ENCODE results near the gene NXPH1. TPM values are rescaled to one million over a fixed set of nuclear protein-coding genes. Genes with fewer than 3 reads are reported as not detected.

Gene NXPH1
- total and polyA plus RNA-seq, 4 experiments from 2014 or later, result not detected

DNA sequence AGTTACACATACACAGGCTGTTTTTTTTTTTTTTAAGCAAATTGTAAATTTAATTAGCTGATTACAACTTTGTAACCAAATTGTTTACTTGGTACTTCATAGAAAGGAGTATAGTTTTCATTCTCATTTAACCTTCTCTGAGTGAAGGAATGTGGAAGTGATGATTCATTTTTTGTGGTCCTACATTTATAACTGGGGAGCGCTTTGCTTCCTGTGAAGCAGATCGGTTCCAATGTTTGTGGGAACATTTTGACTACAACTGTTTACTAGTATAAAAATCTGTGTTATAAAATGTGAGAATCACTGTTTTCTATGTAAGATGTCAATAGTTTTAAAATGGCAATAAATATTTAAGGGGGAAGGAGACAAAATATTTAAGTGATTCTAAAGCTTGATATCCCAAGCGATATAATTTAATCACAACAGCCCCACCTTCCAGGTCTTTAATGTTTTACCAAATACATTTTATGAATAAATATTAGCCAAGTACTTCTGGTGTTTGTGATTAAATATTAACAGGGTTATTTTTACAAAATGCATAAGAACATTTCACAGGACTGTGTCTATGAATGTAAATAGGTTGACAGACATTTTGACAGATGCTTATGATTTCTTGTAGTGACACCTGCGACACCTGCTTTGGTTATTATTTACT, 57.1 kb downstream of the NXPH1 start:
- Mint-ChIP-seq H3K27ac (no peak overlapping the region), H3K4me3 (no peak overlapping the region), H3K4me1 (no peaks in the 10 kb centered on the region), H3K27me3 (no peaks in the 10 kb centered on the region), H3K36me3 (no peaks in the 10 kb centered on the region), H3K9me3 (peaks cover 0 to 3% (median under 1%) of the 10 kb centered on the region in 8 donors)
- no peak for DNase-seq
- ChIA-PET POLR2A (ENCODE audit: partially characterized antibody) (no interaction called here), CTCF (ENCODE audit: partially characterized antibody) (no interaction called here)
- no peaks in the 10 kb centered on the region for H3K9me3 ChIP-seq (ENCODE audit: control insufficient read depth in 1 of 2, low read length in 2 of 2)
- no peak overlapping the region for H3K27ac ChIP-seq (ENCODE audit: low read depth, low read length)
- no peaks in the 10 kb centered on the region for H3K4me1 ChIP-seq (ENCODE audit: insufficient read depth, low read length)
- no peaks in the 10 kb centered on the region for H3K27me3 ChIP-seq (ENCODE audit: insufficient read depth, low read length)
- H3K4me3 ChIP-seq (ENCODE audit: low read length in 2 of 2), result no peak overlapping the region
- no peaks in the 10 kb centered on the region for H3K36me3 ChIP-seq (ENCODE audit: insufficient read depth, low read length)
- intact Hi-C loops (cut with micrococcal nuclease), result no loop called here

DNA sequence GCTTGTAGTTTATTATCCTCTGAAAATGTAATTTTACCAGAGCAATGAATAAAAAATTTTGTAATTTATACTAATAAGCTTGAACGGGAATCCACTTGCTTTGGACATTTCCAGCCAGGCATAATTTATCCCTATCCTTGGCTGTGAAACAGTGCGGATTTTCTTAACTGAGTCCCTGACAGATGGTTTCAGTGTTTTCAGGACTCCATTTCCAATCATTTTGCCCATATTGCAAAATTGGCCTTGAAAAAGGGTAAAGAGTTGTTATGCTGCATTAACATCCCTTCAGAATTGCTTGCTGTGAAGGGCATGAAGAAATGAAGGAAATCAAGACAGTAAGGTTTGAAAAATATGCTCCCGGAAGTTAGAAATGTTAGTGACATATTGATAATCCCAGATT, 57.7 kb downstream of the NXPH1 start:
- POLR2A ChIA-PET (ENCODE audit: partially characterized antibody), result no interaction called here
- Histone ChIP-seq H3K4me1 (ENCODE audit: insufficient read depth, low read length) (no peaks in the 10 kb centered on the region), H3K36me3 (ENCODE audit: insufficient read depth, low read length) (no peaks in the 10 kb centered on the region), H3K4me3 (ENCODE audit: low read length in 2 of 2) (no peak overlapping the region), H3K27me3 (ENCODE audit: insufficient read depth, low read length) (no peaks in the 10 kb centered on the region), H3K27ac (ENCODE audit: low read depth, low read length) (no peak overlapping the region), H3K9me3 (ENCODE audit: control insufficient read depth in 1 of 2, low read length in 2 of 2) (no peaks in the 10 kb centered on the region)
- no peaks in the 10 kb centered on the region for H3K36me3 Mint-ChIP-seq
- H3K4me1 Mint-ChIP-seq, result no peaks in the 10 kb centered on the region
- H3K9me3 Mint-ChIP-seq, result peaks cover 0 to 5% (median under 1%) of the 10 kb centered on the region in 8 donors
- H3K27me3 Mint-ChIP-seq, result no peaks in the 10 kb centered on the region
- DNase-seq, result no peak
- CTCF ChIA-PET (ENCODE audit: partially characterized antibody), result no interaction called here
- H3K4me3 Mint-ChIP-seq, result no peak overlapping the region
- intact Hi-C loops (cut with micrococcal nuclease), result no loop called here
- no peak overlapping the region for H3K27ac Mint-ChIP-seq

DNA sequence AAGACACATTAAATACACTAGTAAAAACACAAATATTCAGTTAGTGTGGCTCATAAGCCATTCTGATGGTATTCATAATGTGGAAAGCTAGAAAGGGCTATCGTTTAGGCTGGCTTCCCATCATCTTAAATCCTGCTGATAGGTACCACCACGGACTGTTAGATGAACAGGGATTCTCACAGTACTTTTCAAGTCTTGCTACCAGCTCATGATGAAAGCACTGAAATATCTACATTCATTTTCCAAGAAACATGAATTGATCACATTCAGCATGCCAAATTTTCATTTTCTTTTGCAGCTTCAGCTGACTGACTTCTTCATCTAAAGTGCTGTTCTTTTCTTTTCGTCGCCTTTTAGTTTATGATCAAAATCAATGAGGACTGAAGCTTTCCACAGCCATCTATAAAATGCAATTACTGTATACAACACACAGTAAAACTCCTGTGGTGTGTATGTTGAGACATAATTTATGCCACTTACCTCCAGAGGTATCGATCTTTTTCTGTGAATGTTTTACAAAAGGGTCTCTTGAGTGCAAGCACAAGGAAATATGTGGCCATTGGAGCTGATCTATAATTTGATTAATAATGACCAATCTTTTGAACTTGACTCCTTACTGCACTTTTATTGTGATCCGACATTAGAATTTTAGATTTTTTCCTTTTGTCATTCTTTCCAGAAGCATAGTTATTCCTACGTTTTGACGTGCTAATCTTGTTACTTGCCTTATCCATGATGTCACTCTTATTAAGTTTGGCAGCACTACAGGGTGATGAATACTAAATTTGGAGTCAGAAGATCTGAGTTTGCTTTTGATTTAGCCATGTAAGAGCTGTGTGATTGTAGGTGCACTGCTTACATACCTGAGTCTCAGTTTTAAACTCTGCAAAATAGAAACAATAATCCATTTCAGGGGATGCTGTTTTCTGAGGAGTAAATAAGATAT, 58.4 kb downstream of the NXPH1 start:
- Mint-ChIP-seq H3K4me1 (no peaks in the 10 kb centered on the region), H3K27ac (no peak overlapping the region), H3K9me3 (peaks cover 0 to 5% (median 0%) of the 10 kb centered on the region in 8 donors), H3K4me3 (no peak overlapping the region), H3K36me3 (no peaks in the 10 kb centered on the region), H3K27me3 (no peaks in the 10 kb centered on the region)
- Histone ChIP-seq H3K9me3 (ENCODE audit: control insufficient read depth in 1 of 2, low read length in 2 of 2) (no peaks in the 10 kb centered on the region), H3K27ac (ENCODE audit: low read depth, low read length) (no peak overlapping the region), H3K4me3 (ENCODE audit: low read length in 2 of 2) (no peak overlapping the region), H3K36me3 (ENCODE audit: insufficient read depth, low read length) (no peaks in the 10 kb centered on the region), H3K27me3 (ENCODE audit: insufficient read depth, low read length) (no peaks in the 10 kb centered on the region), H3K4me1 (ENCODE audit: insufficient read depth, low read length) (no peaks in the 10 kb centered on the region)
- ChIA-PET POLR2A (ENCODE audit: partially characterized antibody) (no interaction called here), CTCF (ENCODE audit: partially characterized antibody) (no interaction called here)
- no peak for DNase-seq
- intact Hi-C loops (cut with micrococcal nuclease), result no loop called here

DNA sequence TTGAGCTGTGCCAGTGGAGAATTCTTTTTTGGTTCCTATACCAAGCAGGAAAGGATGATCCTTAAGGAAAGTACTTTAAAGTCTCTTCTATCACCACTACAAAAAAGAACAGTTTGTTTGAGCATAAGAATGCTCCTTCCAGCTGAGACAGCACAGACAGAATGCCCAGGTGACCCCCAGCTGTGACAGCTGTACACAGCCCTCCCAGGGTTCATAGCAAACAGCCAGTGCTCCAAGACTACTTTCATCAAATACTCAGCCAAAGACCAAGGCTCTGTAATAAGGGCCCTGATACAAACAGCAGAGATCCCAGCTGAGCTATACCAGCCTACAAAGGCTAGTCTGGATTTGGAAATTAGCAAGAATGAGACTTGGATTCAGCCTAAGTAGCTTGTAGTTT, 65.7 kb downstream of the NXPH1 start:
- Histone ChIP-seq H3K27me3 (ENCODE audit: insufficient read depth, low read length) (no peaks in the 10 kb centered on the region), H3K4me3 (ENCODE audit: low read length in 2 of 2) (no peak overlapping the region), H3K4me1 (ENCODE audit: insufficient read depth, low read length) (no peaks in the 10 kb centered on the region), H3K9me3 (ENCODE audit: control insufficient read depth in 1 of 2, low read length in 2 of 2) (no peaks in the 10 kb centered on the region), H3K36me3 (ENCODE audit: insufficient read depth, low read length) (no peaks in the 10 kb centered on the region), H3K27ac (ENCODE audit: low read depth, low read length) (no peak overlapping the region)
- Mint-ChIP-seq H3K4me3 (no peak overlapping the region), H3K36me3 (no peaks in the 10 kb centered on the region), H3K4me1 (no peaks in the 10 kb centered on the region), H3K9me3 (peaks cover 0 to 6% (median 4%) of the 10 kb centered on the region in 8 donors), H3K27ac (no peak overlapping the region), H3K27me3 (peaks cover 0 to 2% of the 10 kb centered on the region in 2 donors)
- no peak for DNase-seq
- CTCF ChIA-PET (ENCODE audit: partially characterized antibody), result no interaction called here
- intact Hi-C loops (cut with micrococcal nuclease), result no loop called here
- POLR2A ChIA-PET (ENCODE audit: partially characterized antibody), result no interaction called here

DNA sequence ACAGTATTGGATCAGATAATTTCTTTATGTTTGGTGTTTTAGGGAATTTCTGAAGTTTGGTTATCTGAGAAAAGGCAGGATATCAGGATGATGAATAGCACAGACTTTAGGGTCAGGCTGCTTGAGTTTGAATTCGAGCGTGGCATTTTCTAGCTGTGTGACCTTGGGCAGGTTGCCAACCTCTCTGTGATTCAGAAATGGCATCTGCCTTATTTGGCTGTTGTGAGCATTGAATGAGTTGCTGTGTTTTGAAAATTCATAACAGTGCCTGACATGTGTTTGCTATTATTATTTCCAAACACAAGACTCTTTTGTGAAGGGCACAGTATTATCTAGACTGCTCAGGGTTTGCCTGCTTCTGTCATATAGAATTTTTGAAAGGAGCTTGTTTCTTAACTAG, 66.9 kb downstream of the NXPH1 start:
- intact Hi-C loops (cut with micrococcal nuclease), result no loop called here
- peaks cover 0 to 6% (median 4%) of the 10 kb centered on the region in 8 donors for H3K9me3 Mint-ChIP-seq

DNA sequence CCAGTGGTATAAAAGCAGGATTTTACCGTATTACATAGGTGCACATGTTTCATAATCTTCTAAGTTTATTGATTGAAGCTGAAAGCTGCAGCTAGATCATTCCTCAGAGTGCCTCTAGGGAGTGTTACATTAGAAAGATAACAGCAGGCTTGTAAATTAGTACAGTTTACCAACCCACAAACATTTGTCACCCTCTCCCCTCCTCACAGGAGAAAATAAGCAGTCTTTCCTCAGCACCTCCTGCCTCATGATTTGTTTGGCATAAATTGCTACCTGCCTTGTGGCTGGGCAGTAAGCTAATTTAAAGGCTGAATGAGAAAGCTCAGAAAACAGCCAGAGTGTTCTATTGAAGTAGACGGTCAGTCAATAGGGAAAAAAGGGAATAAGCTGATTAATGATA, 74.2 kb downstream of the NXPH1 start:
- H3K27me3 Mint-ChIP-seq, result peaks cover 0 to 4% of the 10 kb centered on the region in 2 donors
- Histone ChIP-seq H3K36me3 (ENCODE audit: insufficient read depth, low read length) (no peaks in the 10 kb centered on the region), H3K27me3 (ENCODE audit: insufficient read depth, low read length) (no peaks in the 10 kb centered on the region), H3K27ac (ENCODE audit: low read depth, low read length) (no peak overlapping the region), H3K4me3 (ENCODE audit: low read length in 2 of 2) (no peak overlapping the region), H3K9me3 (ENCODE audit: control insufficient read depth in 1 of 2, low read length in 2 of 2) (no peaks in the 10 kb centered on the region), H3K4me1 (ENCODE audit: insufficient read depth, low read length) (no peaks in the 10 kb centered on the region)
- no peaks in the 10 kb centered on the region for H3K4me1 Mint-ChIP-seq
- no peak overlapping the region for H3K27ac Mint-ChIP-seq
- ChIA-PET POLR2A (ENCODE audit: partially characterized antibody) (no interaction called here), CTCF (ENCODE audit: partially characterized antibody) (no interaction called here)
- H3K36me3 Mint-ChIP-seq, result no peaks in the 10 kb centered on the region
- peaks cover 0 to 5% (median 0%) of the 10 kb centered on the region in 8 donors for H3K9me3 Mint-ChIP-seq
- H3K4me3 Mint-ChIP-seq, result no peak overlapping the region
- DNase-seq, result no peak
- intact Hi-C loops (cut with micrococcal nuclease), result no loop called here

More for the DNA sequence above, 66.9 kb downstream of the NXPH1 start:
- CTCF ChIA-PET (ENCODE audit: partially characterized antibody), result interaction anchor here (0.7 kb wide), 1 partner anchor 9 kb away, joined by 3 read pairs; no protein-coding TSS in a partner anchor
- Histone ChIP-seq H3K9me3 (ENCODE audit: control insufficient read depth in 1 of 2, low read length in 2 of 2) (no peaks in the 10 kb centered on the region), H3K27ac (ENCODE audit: low read depth, low read length) (no peak overlapping the region), H3K27me3 (ENCODE audit: insufficient read depth, low read length) (no peaks in the 10 kb centered on the region), H3K36me3 (ENCODE audit: insufficient read depth, low read length) (no peaks in the 10 kb centered on the region), H3K4me1 (ENCODE audit: insufficient read depth, low read length) (no peaks in the 10 kb centered on the region), H3K4me3 (ENCODE audit: low read length in 2 of 2) (no peak overlapping the region)
- H3K4me3 Mint-ChIP-seq, result no peak overlapping the region
- H3K4me1 Mint-ChIP-seq, result no peaks in the 10 kb centered on the region
- POLR2A ChIA-PET (ENCODE audit: partially characterized antibody), result no interaction called here
- H3K27me3 Mint-ChIP-seq, result peaks cover 0 to 2% of the 10 kb centered on the region in 2 donors
- H3K36me3 Mint-ChIP-seq, result no peaks in the 10 kb centered on the region
- DNase-seq, result no peak
- H3K27ac Mint-ChIP-seq, result no peak overlapping the region

DNA sequence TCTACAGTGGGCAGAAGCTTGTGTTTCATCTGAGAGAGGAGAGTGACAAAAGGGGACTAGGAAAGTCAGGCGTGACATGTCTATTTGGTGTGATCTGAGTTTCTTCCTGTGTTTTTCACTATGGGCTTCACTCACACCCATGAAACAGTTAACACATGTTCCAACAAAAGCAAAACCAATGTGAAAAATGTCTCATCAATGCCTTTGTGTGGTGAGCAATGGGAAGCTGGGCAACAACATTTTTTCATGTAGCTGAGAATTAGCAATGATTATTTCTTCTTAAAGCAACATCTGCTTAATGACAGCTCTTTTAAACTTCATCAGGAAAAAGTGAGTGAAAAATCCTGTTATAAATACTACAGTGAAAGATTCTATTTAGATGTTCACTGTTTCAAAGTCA, 76.2 kb downstream of the NXPH1 start:
- H3K27me3 Mint-ChIP-seq, result peaks cover 0 to 4% of the 10 kb centered on the region in 2 donors
- Histone ChIP-seq H3K27ac (ENCODE audit: low read depth, low read length) (no peak overlapping the region), H3K36me3 (ENCODE audit: insufficient read depth, low read length) (no peaks in the 10 kb centered on the region), H3K4me1 (ENCODE audit: insufficient read depth, low read length) (no peaks in the 10 kb centered on the region), H3K9me3 (ENCODE audit: control insufficient read depth in 1 of 2, low read length in 2 of 2) (no peaks in the 10 kb centered on the region), H3K27me3 (ENCODE audit: insufficient read depth, low read length) (no peaks in the 10 kb centered on the region), H3K4me3 (ENCODE audit: low read length in 2 of 2) (no peak overlapping the region)
- H3K4me1 Mint-ChIP-seq, result no peaks in the 10 kb centered on the region
- CTCF ChIA-PET (ENCODE audit: partially characterized antibody), result interaction anchor here (1.0 kb wide), 1 partner anchor 9 kb away, joined by 3 read pairs; no protein-coding TSS in a partner anchor
- H3K27ac Mint-ChIP-seq, result no peak overlapping the region
- H3K4me3 Mint-ChIP-seq, result no peak overlapping the region
- no peaks in the 10 kb centered on the region for H3K36me3 Mint-ChIP-seq
- POLR2A ChIA-PET (ENCODE audit: partially characterized antibody), result no interaction called here
- intact Hi-C loops (cut with micrococcal nuclease), result no loop called here
- H3K9me3 Mint-ChIP-seq, result peaks cover 0 to 3% (median 0%) of the 10 kb centered on the region in 8 donors
- no peak for DNase-seq

All from CD4-positive, alpha-beta memory T cell (primary cell).